Measurements from ENCODE around the gene SORCS2.

- TF ChIP-seq EZH2 (IDR thresholded peaks at IDR 0.05; ENCODE audit: insufficient read depth, low read length), result no peak
- no peak for TF ChIP-seq CTCF (IDR thresholded peaks at IDR 0.05; ENCODE audit: insufficient read depth, low read depth, low read length)
Observed at GRCh38 chr4:7506572-7506971, 314.2 kb downstream of the SORCS2 start.

Data from astrocyte (in vitro differentiated cells and primary cell).